Effector CD4-positive, alpha-beta T cell (primary cell): ENCODE results near the gene TNFAIP8L3.

Experiments used
- DNase-seq: peaks from one replicate; pipeline ENCODE4 v3.0.0-alpha.2; 2020

TNFAIP8L3 gene

GRCh38 chr15:51089041-51089440 lies 5.7 kb downstream of the TNFAIP8L3 start:
- no peak for DNase-seq

GRCh38 chr15:51088585-51088984 lies 6.1 kb downstream of the TNFAIP8L3 start:
- DNase-seq, result no peak

GRCh38 chr15:51087513-51087912 lies 7.2 kb downstream of the TNFAIP8L3 start:
- DNase-seq, result no peak

GRCh38 chr15:51086409-51086808 lies 8.3 kb downstream of the TNFAIP8L3 start:
- DNase-seq, result no peak

GRCh38 chr15:51085764-51086163 lies 8.9 kb downstream of the TNFAIP8L3 start:
- no peak for DNase-seq

- DNase-seq, result no peak
Measured at GRCh38 chr15:51083641-51084166, 11.0 kb downstream of the TNFAIP8L3 start.

- DNase-seq, result no peak
Measured at GRCh38 chr15:51082246-51082645, 12.5 kb downstream of the TNFAIP8L3 start.

- DNase-seq, result no peak
Measured at GRCh38 chr15:51080286-51080685, 14.4 kb downstream of the TNFAIP8L3 start.

GRCh38 chr15:51079226-51079625 lies 15.5 kb downstream of the TNFAIP8L3 start:
- DNase-seq, result no peak

- no peak for DNase-seq
Measured at GRCh38 chr15:51077221-51078153, 17.2 kb downstream of the TNFAIP8L3 start.

- no peak for DNase-seq
Measured at GRCh38 chr15:51076524-51077220, 18.0 kb downstream of the TNFAIP8L3 start.

GRCh38 chr15:51075826-51076523 lies 18.7 kb downstream of the TNFAIP8L3 start:
- no peak for DNase-seq

GRCh38 chr15:51075364-51075763 lies 19.3 kb downstream of the TNFAIP8L3 start:
- no peak for DNase-seq

- DNase-seq, result no peak
Measured at GRCh38 chr15:51074926-51075325, 19.8 kb downstream of the TNFAIP8L3 start.

GRCh38 chr15:51071578-51071977 lies 23.1 kb downstream of the TNFAIP8L3 start:
- DNase-seq, result no peak

GRCh38 chr15:51069983-51070382 lies 24.7 kb downstream of the TNFAIP8L3 start:
- no peak for DNase-seq

- DNase-seq, result no peak
Measured at GRCh38 chr15:51067510-51067909, 27.2 kb downstream of the TNFAIP8L3 start.

GRCh38 chr15:51065781-51066180 lies 28.9 kb downstream of the TNFAIP8L3 start:
- DNase-seq, result no peak

- DNase-seq, result no peak
Measured at GRCh38 chr15:51065261-51065660, 29.4 kb downstream of the TNFAIP8L3 start.

- no peak for DNase-seq
Measured at GRCh38 chr15:51062736-51063135, 32.0 kb downstream of the TNFAIP8L3 start.

- DNase-seq, result no peak
Measured at GRCh38 chr15:51060030-51060673, 34.6 kb downstream of the TNFAIP8L3 start.

GRCh38 chr15:51054535-51054934 lies 40.2 kb downstream of the TNFAIP8L3 start:
- no peak for DNase-seq

GRCh38 chr15:51053571-51053970 lies 41.1 kb downstream of the TNFAIP8L3 start:
- no peak for DNase-seq
